H4 (cell line): ENCODE results near the gene DSTN. TPM values are rescaled to one million over a fixed set of nuclear protein-coding genes. Genes with fewer than 3 reads are reported as not detected.
"Not testable (repeated sequence)": the region's sequence is repeated elsewhere in the genome, so short reads cannot be mapped to it uniquely, and the experiment has no call there.

Source experiments
- DNase-seq: peaks from one replicate; pipeline ENCODE4 v3.0.0-alpha.2; 2015; ENCODE audit warnings: low spot score
- total RNA-seq: library from RNA; depleted of rRNA; stranded (reverse); fragments of >200 nt; shearing (Covaris generic); gene quantifications from 2 replicates; pipeline ENCODE4 v1.2.3, GENCODE V29; 2014; rRNA removed

DSTN gene
- total RNA-seq, 1 experiment from 2014 or later = 303 TPM

DNA sequence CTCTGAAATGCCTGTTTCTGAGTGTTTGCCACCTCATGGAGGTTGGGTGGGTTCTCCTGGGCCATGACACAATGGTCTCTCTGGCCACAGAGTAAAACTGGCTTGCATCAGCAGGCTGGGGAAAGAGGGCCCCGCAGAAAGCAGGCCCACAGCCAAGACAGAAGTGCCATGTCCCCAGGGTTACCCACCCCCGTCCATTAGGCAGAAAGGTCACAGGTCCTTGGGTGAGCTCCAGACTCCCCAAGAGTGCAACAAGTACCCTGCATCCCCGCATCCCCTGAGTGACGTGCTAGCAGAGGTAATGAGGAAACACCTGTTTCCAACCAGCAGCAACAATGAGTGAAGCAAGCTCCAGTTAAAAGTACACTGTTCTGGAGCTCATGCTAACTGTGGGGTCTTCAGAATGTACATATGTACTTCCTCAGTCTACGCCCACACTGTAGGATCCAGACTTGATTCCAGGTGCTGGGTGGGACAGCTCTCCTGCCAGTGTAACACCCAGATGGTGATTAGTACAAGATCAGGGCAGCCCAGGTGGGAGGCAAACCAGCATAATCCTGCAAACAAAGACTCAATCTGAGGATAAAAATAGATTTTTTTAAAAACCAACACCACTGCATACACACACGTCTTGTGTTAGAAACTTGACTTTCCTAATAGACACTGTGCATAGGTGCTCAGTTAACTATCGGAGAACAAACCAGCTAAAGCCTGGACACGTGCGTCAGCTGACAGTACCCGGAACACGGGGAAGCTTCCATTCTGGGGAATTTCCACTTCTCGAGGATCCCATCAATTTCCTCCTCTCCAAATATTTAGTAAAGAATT is 80.6 kb downstream of the DSTN start:
- DNase-seq = no peak

DNA sequence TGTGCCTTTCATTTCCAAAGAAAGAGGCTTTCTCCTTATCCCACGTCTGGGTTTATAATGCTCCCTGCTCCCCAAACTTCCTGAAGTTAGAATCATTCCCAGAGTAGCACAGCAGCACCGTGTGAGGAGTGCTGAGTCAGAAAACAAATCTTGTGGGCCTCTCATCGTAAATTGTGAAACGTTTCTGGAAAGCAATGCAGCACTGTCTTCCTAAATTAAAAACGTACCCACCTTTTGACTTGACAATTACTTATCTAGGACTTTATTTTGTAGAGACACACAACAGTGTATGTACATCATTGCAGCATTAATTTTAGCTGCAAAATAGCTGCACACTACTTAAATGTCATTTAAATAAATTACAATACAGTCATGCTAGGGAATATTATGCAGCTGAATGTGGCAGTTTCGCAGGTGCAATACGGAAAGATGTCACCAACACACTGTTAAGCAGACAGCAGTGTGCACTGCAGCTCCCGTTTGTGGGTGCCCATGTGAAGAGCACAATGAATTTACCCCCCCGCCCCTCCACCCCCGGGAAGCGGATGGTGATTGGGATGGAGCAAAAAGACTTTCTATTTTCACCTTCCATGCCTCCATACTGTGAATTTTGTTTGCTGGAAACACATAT is 81.4 kb downstream of the DSTN start:
- DNase-seq = no peak

DNA sequence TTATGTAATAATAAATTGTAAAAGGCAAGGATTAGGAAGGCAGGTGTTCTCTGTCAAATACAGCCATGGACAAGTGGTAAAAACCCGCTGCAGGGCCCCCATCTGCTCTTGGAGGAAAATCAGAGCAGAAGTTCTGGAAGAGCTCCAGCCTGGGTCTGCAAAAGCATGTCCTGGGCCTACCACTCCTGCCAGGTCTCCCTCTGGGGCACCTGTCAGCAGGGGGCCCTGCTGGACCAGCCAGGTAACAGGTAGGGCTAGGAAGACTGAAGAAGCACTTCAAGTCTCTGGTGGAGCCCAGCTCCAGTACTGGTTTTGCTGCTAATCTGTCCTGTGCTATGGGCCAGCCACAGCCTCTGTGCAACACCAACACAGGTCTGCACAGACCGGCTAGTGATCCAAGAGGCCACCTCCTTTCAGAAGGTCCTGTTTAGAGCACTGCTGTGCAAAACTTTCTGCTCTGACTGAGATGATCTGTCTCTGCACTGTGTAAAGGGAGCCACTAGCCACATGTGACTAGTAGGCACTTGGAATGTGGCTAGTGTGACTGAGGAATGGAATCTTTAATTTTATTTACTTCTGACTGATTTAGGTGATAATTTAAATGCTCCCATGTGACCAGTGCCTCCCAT is 82.0 kb downstream of the DSTN start:
- DNase-seq = no peak

DNA sequence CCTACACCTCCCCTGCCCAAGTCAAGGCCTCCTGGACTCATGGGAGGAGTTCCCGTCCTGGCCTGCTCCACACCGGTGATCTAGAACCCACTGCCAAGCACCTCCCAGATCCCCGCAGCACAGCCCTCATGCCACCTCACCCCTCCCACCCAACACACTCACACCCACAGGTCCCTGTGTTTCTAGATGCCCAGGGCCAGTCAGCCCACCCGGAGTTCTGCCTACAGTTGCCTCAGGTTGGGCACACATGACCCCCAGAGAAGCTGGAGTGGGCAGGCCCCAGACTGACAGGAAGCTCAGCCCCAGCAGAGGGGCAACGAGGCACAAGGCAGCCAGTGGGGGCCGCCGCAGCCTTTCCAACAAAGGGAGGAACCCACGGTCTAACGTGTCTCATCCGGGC is 82.5 kb downstream of the DSTN start:
- DNase-seq = no peak

DNA sequence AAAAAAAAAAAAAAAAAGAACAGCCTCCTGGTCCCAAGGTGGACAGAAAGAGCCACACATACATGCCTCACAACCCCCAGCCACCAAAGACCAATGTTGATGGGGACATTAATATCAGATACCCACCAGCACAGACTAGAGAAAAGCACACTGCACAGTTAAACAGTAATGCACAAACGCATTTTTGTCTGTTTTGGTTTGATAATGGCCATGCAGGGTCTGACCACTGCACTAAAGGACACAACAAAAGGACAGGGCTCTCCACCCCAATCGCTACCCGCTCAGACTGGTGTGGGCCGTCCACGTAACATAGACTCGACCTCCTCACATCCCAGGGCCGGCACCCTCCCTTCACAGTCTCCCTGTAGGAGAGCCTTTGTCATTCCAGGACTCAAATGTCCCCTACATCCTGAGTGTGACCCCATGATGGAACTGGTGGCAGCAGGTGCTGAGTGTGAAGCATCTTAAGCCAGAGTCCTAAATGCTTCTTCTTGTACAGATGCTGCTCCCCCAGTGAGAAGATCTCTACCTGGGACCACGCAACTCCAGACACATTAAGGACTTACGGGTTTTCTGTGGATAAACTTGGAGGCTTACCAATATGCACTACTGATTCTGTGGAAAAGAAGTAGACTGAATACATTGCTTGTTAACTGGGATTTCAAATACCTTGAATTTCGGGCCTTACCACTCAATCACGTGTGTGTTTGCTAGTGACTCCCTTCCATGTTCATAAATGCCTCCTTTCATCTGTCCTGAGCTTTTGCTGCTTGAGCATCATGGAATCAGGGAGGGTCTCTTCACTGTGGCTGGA is 84.2 kb downstream of the DSTN start:
- no peak for DNase-seq

DNA sequence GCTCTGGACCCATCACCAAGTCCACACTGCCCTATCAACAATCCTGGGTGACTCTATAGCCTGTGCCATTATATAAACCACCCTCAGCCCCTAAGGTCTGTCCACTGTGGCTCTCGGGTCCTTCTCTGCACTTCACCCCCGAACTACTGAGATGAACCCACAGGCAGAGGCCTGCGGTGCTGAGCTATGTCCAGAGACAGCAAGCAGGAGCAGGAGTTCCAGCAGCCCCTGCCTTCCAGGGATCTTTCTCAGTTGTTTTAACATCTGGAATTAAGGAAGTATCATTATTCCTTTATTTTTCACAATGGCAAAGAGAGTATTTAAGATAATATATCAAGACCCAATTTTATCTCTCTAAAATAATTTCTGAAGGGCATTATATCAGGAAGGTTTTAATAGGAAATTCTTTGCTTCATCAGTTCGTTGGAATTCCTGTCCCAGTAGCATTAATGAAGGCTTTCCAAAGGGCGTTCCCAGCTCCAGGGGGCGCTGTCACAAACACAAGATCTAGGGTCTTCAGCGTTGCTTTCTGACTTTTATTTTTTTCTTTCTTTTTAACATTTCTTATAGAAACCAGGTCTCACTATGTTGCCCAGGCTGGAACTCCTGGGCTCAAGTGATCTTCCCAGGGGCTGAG is 84.9 kb downstream of the DSTN start:
- no peak for DNase-seq

DNA sequence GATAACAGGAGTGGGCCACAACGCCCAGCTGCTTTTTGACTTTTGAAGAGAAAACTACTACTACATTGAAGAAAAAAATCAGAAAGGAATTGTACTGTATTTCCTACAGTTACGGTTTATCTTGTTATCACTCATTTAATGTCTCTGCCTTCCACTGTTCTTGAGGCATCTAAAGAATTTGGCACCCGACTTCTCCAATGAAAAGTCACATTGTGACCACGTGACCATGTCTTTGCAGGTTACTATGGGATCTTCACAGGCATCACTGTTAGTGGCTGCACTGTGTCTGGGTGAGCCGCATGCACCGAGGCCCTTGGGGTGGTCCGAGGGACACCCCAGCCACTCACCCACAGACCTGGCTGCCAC is 85.4 kb downstream of the DSTN start:
- DNase-seq = no peak

DNA sequence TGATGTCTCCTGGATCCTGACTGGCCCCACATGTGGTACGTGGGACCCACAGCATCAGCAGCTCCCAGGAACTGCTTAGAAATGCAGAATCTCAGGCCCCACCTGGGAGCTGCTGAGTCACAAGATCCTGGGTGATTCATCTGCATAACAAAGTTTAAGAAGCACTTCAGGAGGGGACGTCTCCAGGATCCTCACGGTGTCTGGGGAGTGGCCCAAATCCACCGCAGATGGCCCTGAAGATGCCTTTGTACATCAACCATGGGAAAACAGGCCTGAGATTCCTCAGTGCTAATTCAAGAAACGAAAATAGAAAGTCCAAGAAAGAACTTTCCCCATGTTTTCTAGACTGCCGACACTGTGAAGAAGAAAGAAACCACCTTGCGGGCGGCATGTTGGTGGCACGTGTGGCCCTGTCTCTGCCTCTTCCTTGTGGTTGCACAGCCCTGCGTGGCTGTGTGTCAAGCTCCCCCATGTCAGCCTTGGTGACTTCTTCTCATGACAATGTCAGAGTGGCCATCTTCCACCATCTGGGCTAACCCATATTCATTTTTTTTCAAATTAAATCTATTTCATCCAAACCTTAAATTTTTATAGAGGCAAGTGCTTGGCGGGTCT is 86.1 kb downstream of the DSTN start:
- no peak for DNase-seq

DNA sequence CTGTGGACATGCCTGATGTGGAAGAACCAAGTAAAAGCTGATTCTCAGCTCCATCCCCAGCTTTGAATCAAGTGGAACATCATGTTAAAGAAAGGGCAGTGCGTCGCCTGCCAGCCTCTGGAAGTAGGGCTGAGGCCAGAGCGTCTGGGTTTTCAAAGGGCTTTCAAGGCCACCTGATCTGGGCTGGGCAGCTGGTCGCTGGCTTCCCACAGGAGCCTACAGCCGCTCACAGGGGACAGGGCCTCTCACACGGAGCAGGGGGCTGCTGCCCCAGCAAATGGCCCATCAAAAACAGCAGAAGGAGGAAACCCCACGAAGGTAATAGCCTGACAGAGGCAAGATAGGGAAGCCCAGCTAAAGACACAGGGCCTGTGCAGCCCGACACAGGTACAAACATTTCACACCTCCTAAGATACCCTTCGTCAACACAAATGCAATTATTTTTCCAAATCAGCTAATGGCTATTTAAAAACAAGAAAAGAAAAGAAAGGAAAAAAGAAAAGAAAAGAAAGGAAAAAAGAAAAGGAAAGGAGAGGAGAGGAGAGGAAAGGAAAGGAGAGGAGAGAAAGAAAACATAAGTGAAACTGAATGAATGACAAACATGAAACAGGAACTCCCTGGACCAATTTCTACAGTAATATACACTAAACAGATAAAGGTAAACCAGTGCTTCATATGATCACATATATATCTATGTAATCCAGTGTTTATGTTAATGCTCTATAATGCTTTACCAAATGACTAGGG is 87.4 kb downstream of the DSTN start:
- DNase-seq = no peak

DNA sequence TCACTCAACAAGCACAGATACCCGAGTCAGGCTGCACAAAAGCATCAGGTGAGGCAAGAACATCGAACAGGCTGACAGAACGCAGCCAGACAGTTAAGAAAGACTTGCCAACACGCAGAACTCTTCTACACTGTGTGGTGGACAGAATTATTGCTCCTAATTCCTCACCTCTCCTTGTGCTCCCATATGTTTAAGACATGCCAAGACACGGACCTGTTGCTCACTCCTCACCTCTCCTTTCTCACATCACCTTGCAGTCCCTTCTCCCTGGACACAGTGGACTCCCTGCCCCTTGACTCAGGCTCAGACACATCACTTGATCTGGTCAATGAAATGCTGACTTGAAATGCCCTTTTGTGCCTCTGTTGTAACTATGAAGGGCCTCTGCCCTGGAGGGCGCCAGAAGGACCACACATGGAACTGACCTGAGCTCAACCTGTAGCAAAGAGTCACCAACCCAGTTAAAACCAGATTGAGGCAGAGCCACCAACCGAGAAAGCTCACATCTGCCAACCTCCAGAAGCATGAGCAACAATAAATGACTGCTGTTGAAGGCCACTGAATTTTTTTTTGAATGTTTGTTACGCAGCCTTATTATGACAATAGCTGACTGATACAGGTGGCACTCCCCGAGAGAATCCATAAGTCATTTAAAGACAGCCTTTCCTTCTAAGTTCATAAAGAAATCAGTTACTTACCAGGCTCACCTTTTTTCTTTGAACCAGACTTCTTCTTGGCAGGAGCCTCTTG is 88.2 kb downstream of the DSTN start:
- DNase-seq = no peak

DNA sequence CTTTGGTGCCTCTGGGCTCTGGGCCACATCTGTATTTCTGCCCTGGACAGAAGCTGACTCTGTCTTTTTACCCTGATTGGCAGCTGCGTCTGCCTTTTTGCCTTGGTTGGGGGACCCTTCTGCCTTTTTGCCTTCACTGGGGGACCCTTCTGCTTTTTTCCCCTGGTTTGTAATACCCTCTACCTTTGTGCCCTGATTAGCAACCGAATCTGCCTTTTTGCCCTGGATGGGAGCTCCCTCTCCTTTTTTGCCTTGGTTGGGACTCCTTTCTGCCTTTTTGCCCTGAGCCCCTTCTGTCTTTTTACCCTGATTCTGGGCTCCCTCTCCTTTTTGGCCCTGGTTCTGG is 88.7 kb downstream of the DSTN start:
- no peak for DNase-seq

DNA sequence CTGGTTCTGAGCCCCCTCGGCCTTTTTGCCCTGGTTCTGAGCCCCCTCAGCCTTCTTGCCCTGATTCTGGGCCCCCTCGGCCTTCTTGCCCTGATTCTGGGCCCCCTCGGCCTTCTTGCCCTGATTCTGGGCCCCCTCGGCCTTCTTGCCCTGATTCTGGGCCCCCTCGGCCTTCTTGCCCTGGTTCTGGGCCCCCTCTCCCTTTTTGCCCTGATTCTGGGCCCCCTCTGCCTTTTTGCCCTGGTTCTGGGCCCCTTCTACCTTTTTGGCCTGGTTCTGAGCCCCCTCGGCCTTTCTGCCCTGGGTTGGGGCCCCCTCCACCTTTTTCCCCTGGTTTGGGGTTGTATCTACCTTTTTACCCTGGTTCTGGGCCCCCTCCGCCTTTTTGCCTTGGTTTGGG is 89.5 kb downstream of the DSTN start:
- DNase-seq = not testable (repeated sequence)

Other genes starting within 250 kb of the DSTN start
- 8.2 and 12.3 TPM in 2 replicates for gene BFSP1, start 38.7 kb upstream of the DSTN start, total RNA-seq
- gene RRBP1, start 112.2 kb downstream of the DSTN start, total RNA-seq = 48.6 and 61.6 TPM in 2 replicates
- gene BANF2, start 129.9 kb downstream of the DSTN start, total RNA-seq = not detected in 2 replicates